ENCODE measurements around the gene EIF2B2. TPM values are rescaled to one million over a fixed set of nuclear protein-coding genes. Genes with fewer than 3 reads are reported as not detected.

The EIF2B2 gene
- total RNA-seq, 4 donors from 2014 or later = 32.3 to 38.6 (median 34.7) TPM

DNA sequence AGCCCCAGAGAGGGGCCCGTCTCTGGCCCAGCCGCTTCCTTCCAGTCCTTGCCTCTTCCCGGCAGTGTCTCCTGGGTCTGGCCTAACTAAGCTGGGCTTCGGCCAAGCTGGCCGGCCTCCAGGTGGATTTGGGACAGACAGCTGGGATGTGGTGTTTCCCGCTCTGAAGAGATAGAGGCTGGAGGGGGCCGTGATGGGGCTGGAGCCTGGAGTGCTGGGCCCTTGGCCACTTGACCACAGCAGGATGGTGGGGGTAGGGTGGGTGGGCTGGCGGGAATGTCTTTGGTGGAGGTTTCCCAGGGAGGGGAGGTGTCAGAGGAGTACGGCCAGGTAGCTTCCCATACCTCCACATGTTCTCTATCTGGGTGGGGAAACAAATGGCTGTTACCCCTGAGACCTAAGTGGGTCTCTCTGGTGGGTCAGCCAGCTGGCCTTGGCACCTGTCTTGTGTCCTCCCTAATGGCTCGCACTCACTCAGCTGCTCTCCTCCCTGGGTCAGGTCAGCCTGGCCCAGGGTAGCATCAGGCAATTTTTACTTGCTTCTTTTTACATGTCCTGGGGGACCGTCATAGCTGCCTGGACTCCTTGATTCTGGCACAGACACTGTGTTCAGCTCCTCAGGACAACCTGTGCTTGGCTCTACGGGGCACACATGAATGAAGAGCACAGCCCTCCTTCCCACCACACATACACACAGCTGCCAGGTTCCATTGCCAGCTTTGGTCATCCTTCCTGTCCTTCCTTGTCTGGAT is 27.5 kb upstream of the EIF2B2 start:
- no peak for TF ChIP-seq POLR2A (IDR thresholded peaks at IDR 0.05)
- TF ChIP-seq, protein P1, sequence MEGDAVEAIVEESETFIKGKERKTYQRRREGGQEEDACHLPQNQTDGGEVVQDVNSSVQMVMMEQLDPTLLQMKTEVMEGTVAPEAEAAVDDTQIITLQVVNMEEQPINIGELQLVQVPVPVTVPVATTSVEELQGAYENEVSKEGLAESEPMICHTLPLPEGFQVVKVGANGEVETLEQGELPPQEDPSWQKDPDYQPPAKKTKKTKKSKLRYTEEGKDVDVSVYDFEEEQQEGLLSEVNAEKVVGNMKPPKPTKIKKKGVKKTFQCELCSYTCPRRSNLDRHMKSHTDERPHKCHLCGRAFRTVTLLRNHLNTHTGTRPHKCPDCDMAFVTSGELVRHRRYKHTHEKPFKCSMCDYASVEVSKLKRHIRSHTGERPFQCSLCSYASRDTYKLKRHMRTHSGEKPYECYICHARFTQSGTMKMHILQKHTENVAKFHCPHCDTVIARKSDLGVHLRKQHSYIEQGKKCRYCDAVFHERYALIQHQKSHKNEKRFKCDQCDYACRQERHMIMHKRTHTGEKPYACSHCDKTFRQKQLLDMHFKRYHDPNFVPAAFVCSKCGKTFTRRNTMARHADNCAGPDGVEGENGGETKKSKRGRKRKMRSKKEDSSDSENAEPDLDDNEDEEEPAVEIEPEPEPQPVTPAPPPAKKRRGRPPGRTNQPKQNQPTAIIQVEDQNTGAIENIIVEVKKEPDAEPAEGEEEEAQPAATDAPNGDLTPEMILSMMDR (IDR thresholded peaks at IDR 0.05) = no peak
- Histone ChIP-seq H3K36me3 (no peaks in the 10 kb centered on the region), H3K4me3 (no peak overlapping the region), H3K4me1 (peaks cover 0 to 16% (median 1%) of the 10 kb centered on the region in 4 donors), H3K9me3 (no peaks in the 10 kb centered on the region), H3K27ac (peak overlapping the region in 2 of 4 donors; percentile 31 to 38), H3K27me3 (no peaks in the 10 kb centered on the region)
- DNase-seq = peak in 2 of 3 donors; percentile 30 to 70

DNA sequence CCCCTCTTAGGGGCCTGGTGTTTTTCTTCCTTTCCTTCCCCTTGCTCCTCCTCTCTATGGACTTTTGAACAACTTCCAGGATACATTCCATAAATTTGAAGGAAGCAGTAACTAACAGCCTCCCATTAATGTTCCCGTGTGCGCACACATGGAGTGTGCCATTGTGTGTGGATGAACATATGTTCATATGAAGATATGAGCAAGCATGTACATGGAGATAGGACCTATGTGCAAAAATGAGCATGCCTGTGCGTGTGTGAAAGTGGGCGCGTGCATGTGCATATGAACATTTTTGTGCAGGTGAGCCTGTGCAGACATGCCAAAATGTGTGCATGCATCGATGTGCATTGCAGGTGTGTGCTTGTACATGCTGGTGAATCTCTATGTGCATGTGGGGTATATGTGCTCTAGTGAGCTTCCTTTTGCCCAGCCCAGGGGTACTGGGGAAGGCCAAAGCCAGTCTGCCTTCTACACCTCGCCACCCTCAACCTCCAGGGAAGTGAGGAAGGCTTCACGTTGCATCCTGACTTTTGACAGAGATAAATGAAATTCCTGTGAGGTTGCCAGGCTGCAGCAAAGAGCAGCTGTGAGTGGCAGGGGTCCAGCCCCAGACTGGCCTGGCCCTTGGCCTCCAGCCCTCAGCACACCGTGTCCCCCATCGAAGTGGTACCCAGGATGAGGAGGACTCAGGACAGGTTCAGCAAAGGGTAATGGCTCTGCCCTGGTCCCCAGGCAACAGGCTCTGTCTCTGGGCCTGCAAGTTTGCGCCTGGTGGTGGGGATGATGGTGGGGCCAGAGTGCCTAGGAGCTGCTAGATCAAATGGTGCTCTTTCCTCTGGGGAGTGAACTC is 26.2 kb upstream of the EIF2B2 start:
- Histone ChIP-seq H3K4me3 (no peak overlapping the region), H3K4me1 (peaks cover 0 to 16% (median 1%) of the 10 kb centered on the region in 4 donors), H3K27me3 (no peaks in the 10 kb centered on the region), H3K27ac (no peak overlapping the region), H3K9me3 (no peaks in the 10 kb centered on the region), H3K36me3 (no peaks in the 10 kb centered on the region)
- no peak for TF ChIP-seq POLR2A (IDR thresholded peaks at IDR 0.05)
- TF ChIP-seq, protein P1 (IDR thresholded peaks at IDR 0.05) = no peak
- peak in 1 of 3 donors; percentile 24 for DNase-seq

DNA sequence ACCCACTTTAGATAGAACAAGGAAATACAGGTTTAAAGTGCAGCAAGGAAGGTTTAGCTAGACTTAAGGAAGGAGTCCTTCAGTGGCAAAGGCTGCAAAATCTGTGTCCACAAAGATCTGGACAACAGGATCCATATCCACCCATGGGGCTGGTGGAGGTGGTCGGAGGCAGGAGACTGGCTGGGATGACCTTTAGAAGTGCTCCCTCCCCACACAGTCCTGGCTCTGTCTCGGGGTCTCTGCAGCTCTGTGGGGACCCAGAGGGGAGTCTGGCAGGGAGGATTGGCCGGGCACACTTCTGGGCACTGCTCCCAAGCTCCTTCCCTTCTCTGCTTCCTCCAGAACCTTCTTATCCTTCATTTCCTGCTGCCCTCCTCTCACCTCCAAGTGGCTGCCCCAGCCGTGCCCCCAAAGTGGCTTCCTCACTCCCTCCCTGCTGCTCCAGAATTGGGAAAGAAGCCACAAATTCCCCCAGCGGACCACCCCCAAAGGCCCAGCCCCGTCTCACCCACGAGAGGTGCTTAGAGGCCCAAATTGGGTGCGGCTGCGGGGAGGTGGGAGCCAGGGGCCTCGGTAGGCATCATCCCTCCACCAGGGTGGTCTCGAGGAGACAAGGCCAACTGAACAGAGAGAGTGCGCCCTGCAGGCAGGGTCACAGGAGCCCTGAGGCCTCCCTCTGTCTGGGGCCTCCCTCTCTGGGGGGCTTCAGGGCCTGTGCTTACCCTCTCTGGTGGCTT is 25.4 kb upstream of the EIF2B2 start:
- Histone ChIP-seq H3K9me3 (no peaks in the 10 kb centered on the region), H3K27me3 (no peaks in the 10 kb centered on the region), H3K4me3 (no peak overlapping the region), H3K36me3 (no peaks in the 10 kb centered on the region), H3K27ac (no peak overlapping the region), H3K4me1 (peaks cover 0 to 16% (median 1%) of the 10 kb centered on the region in 4 donors)
- DNase-seq = peak in 1 of 3 donors; percentile 29
- TF ChIP-seq, protein P1 (IDR thresholded peaks at IDR 0.05) = no peak
- no peak for TF ChIP-seq POLR2A (IDR thresholded peaks at IDR 0.05)

DNA sequence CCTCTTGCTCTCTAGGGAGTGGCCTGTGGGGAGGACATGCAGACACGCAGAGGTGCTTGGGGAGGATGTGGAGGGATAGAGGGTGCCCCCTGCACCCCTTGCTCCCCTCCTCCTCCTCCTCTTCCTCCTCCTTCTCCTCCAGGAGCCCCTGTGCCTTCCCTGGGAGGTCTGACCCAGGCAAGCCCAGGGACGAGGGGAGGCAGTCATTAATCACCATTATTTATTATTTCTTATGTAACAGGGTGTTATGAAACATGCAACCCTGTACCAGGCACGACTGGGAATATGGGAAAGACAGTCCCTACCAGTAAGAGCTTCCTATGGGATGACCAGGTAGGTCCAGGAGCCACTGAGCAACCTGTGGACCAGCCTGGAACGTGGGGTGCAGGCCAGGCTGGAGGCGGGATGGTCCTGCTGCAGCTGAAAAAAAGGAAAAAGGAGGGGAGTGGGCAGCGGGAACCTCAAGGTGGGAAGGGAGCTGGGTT is 24.8 kb upstream of the EIF2B2 start:
- no peak overlapping the region for H3K27ac ChIP-seq
- no peaks in the 10 kb centered on the region for H3K27me3 ChIP-seq
- no peak overlapping the region for H3K4me3 ChIP-seq
- DNase-seq = peak in 1 of 3 donors; percentile 18
- peaks cover 0 to 16% (median 1%) of the 10 kb centered on the region in 4 donors for H3K4me1 ChIP-seq
- TF ChIP-seq, protein P1 (IDR thresholded peaks at IDR 0.05) = no peak
- no peak for TF ChIP-seq POLR2A (IDR thresholded peaks at IDR 0.05)
- no peaks in the 10 kb centered on the region for H3K9me3 ChIP-seq
- no peaks in the 10 kb centered on the region for H3K36me3 ChIP-seq

DNA sequence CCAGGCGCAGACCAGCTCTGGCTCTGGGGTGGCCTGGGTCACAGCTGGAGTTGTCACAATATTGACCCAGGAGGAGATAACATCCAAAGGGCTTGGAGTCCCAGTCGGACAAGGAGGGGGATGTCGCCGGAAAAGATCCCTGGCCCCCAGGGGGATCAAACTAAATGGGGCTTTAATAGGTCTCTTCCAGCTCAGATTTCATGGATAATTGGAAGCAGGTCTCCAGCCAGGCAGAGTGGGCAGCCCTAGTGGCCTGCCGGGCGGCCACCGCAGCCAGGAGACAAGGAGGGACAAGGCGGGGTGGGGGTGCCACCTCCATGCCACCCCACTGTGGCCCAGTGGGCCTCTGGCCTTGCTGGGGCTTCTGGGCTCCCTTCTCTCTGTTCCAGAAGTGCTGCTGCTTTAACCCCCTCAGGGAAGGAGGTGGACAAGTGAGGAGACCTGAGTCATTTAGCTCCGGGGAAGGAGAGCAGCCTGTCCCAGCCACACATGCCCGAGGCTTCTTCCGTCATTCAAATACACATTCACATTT is 24.2 kb upstream of the EIF2B2 start:
- DNase-seq = peak in 1 of 3 donors; percentile 19
- TF ChIP-seq, protein P1 (IDR thresholded peaks at IDR 0.05) = no peak
- no peak for TF ChIP-seq POLR2A (IDR thresholded peaks at IDR 0.05)
- Histone ChIP-seq H3K27me3 (no peaks in the 10 kb centered on the region), H3K27ac (no peak overlapping the region), H3K4me1 (peaks cover 0 to 16% (median under 1%) of the 10 kb centered on the region in 4 donors), H3K4me3 (no peak overlapping the region), H3K36me3 (no peaks in the 10 kb centered on the region), H3K9me3 (no peaks in the 10 kb centered on the region)
